ENCODE data around the gene TMEM143.

DNA sequence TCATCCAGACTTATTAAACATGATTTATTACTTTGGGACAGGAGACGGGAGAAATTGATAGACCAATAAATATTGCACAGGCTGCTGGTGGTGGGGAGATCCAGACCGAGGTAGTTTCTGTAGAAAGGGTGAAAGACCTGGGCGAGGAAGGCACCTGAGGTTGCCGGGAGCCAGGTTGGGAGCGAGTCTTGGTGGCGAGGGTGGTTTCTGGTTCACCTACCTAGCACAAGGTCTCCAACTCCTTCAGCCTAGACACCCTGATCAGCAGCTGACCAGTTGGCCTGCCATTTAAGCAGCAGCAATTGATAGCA, 31.4 kb downstream of the TMEM143 start:
- TF ChIP-seq CTCF (IDR thresholded peaks at IDR 0.05; ENCODE audit: low read depth, low read length) (no peak), MYC (IDR thresholded peaks at IDR 0.05; ENCODE audit: low read depth, low read length) (no peak)
- TF ChIP-seq, protein P1, sequence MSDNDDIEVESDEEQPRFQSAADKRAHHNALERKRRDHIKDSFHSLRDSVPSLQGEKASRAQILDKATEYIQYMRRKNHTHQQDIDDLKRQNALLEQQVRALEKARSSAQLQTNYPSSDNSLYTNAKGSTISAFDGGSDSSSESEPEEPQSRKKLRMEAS (IDR thresholded peaks at IDR 0.05; ENCODE audit: low read depth, low read length) = no peak
